Sigmoid colon (tissue), 7 donors: ENCODE data around the gene NHERF2. TPM values are rescaled to one million over a fixed set of nuclear protein-coding genes. Genes with fewer than 3 reads are reported as not detected.
A peak's percentile ranks its signal among the peaks of the same experiment; 100 is the strongest.

Experiments
- DNase-seq: peaks from one replicate; pipeline ENCODE4 v3.0.0-alpha.2; 2019
- H3K27ac ChIP-seq, 4 donors: fragments of 200-600 bp; sonication (generic); one replicate each; pipeline ENCODE4 v1.5.1; 2016 to 2019; ENCODE audit warnings: mild to moderate bottlenecking in 1 of 4
- H3K27me3 ChIP-seq, 3 donors: fragments of 200-600 bp; sonication (generic); one replicate each; pipeline ENCODE4 v1.5.1; 2019; ENCODE audit warnings: mild to moderate bottlenecking in 1 of 3
- H3K36me3 ChIP-seq, 4 donors: fragments of 200-600 bp; sonication (generic); one replicate each; pipeline ENCODE4 v1.5.1; 2016 to 2019
- H3K4me1 ChIP-seq, 4 donors: fragments of 200-600 bp; sonication (generic); one replicate each; pipeline ENCODE4 v1.5.1; 2017 to 2019
- H3K4me3 ChIP-seq, 4 donors: fragments of 200-600 bp; sonication (generic); one replicate each; pipeline ENCODE4 v1.5.1; 2017 to 2019; ENCODE audit warnings: mild to moderate bottlenecking in 2 of 4, moderate library complexity in 1 of 4
- H3K9me3 ChIP-seq, 4 donors: fragments of 200-600 bp in 3 of 4; sonication (generic) in 3 of 4; one replicate each; pipeline versions ENCODE4 v1.5.1 to v1.6.1; 2013 to 2019
- EP300 ChIP-seq, 4 donors: sonication (generic); formaldehyde crosslinking; IDR thresholded peaks; one replicate each; pipeline ENCODE4 v1.6.1; 2017; ENCODE audit warnings: antibody characterized with exemption in 4 of 4
- POLR2A ChIP-seq, 2 donors: fragments of 450-650 bp; IDR thresholded peaks; one replicate each; pipeline ENCODE4 v1.6.1; 2016; ENCODE audit warnings: antibody characterized with exemption in 2 of 2, mild to moderate bottlenecking in 2 of 2, moderate library complexity in 2 of 2
- POLR2AphosphoS5 ChIP-seq, 4 donors: sonication (generic); formaldehyde crosslinking; IDR thresholded peaks; one replicate each; pipeline ENCODE4 v1.6.1; 2017; ENCODE audit warnings: antibody characterized with exemption in 4 of 4
- WGBS, 2 donors: extraction: QIAGEN DNeasy Blood & Tissue Kit; methylation state at CpG; one replicate each; pipeline ENCODE4 v1.1.7; 2013; 5-methylcytosine and 5-hydroxymethylcytosine counted together
- intact Hi-C: fragments of 100-400 bp; cut with DNase I; formaldehyde crosslinking; loops from one replicate; pipeline ENCODE4 v1.15.1; 2023
- polyA plus RNA-seq, 3 donors: library from polyadenylated mRNA; stranded (reverse); fragments of 200-250 nt; gene quantifications; one replicate each; pipeline ENCODE4 v1.2.3, GENCODE V29; 2013
- total RNA-seq, 4 donors: library from RNA; depleted of rRNA; stranded (reverse); fragments of >200 nt; gene quantifications; one replicate each; pipeline ENCODE4 v1.1.0, GENCODE V29; 2016
- TF ChIP-seq, protein P1 (sequence below), 4 experiments: fragments of 450-650 bp in 3 of 4; fragments of 200-600 bp in 1 of 4; IDR thresholded peaks; one replicate each; pipeline ENCODE4 v1.5.1; 2016 to 2019; ENCODE audit warnings: antibody characterized with exemption in 4 of 4, mild to moderate bottlenecking in 3 of 4, moderate library complexity in 2 of 4
- donor health status: healthy with polysubstance abuse.
- donor health status: Bipolar disorder and iron deficiency.
- donor health status: healthy.

NHERF2 gene
- total and polyA plus RNA-seq, 7 donors, result 23.5 to 105 (median 46.7) TPM

DNA sequence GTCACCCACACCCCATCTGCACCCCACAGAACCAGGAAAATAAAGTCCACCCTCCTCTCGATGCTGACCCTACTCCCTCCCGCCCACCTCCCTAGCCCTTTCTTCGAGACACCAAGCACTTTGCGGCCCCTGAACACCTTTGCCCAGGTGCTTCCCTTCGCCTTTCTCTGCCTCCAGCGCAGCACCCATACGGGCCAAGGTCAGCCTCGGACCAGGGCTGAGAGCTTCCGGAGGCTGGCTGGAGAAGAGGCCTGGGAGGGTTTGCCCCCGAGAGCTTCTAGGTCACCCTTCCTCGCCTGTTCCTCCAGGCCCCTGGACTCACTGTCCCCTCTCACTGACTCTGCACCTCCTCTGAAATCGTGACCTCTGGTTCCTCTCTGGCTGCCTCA is 2.7 kb upstream of the NHERF2 start:
- H3K4me3 ChIP-seq, result no peak overlapping the region
- peaks cover 23 to 29% (median 28%) of the 10 kb centered on the region in 3 donors for H3K27me3 ChIP-seq
- no peak for DNase-seq
- H3K9me3 ChIP-seq, result no peaks in the 10 kb centered on the region
- peaks cover 4 to 64% (median 53%) of the 10 kb centered on the region in 4 donors for H3K4me1 ChIP-seq
- peak overlapping the region; percentile 64 to 78 (median 71) for H3K27ac ChIP-seq
- no peaks in the 10 kb centered on the region for H3K36me3 ChIP-seq
- WGBS, 2 donors, result 87 to 90% methylated on average over 12 of the region's 12 CpGs
- intact Hi-C loops, result loop anchor here (5.0 kb wide), 1 partner anchor 228 kb away; the partner anchor contains the start of gene ECI1
- TF ChIP-seq, protein P1, sequence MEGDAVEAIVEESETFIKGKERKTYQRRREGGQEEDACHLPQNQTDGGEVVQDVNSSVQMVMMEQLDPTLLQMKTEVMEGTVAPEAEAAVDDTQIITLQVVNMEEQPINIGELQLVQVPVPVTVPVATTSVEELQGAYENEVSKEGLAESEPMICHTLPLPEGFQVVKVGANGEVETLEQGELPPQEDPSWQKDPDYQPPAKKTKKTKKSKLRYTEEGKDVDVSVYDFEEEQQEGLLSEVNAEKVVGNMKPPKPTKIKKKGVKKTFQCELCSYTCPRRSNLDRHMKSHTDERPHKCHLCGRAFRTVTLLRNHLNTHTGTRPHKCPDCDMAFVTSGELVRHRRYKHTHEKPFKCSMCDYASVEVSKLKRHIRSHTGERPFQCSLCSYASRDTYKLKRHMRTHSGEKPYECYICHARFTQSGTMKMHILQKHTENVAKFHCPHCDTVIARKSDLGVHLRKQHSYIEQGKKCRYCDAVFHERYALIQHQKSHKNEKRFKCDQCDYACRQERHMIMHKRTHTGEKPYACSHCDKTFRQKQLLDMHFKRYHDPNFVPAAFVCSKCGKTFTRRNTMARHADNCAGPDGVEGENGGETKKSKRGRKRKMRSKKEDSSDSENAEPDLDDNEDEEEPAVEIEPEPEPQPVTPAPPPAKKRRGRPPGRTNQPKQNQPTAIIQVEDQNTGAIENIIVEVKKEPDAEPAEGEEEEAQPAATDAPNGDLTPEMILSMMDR (IDR thresholded peaks at IDR 0.05), result no peak
- TF ChIP-seq EP300 (IDR thresholded peaks at IDR 0.05) (no peak), POLR2AphosphoS5 (IDR thresholded peaks at IDR 0.05) (no peak), POLR2A (IDR thresholded peaks at IDR 0.05) (no peak)

DNA sequence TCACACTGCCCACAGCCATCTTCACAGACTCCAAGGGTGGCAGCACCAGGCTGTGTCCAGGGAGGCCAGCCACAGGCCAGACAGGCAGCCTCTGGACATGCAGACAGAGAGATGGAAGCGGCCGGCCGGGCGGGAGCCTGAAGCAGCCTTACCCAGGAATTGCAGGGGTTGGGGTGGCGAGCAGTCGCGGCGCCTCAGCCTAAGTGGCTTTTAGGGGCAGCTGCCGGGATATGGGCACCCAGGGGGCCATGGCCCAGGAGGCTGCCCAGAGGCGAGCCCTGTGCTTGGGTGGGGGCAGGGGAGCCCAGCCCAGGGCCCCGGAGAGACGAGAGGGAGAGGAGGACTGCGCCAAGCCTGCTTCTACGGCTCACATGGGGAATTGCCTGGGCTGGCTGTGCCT is 1.5 kb upstream of the NHERF2 start:
- DNase-seq, result no peak
- H3K4me1 ChIP-seq, result peaks cover 4 to 55% (median 45%) of the 10 kb centered on the region in 4 donors
- intact Hi-C loops, result no loop called here
- no peak for TF ChIP-seq POLR2AphosphoS5 (IDR thresholded peaks at IDR 0.05)
- TF ChIP-seq EP300 (IDR thresholded peaks at IDR 0.05), result no peak
- TF ChIP-seq, protein P1 (IDR thresholded peaks at IDR 0.05), result no peak
- WGBS, 2 donors, result 92 to 94% methylated on average over 14 of the region's 14 CpGs
- no peak overlapping the region for H3K27ac ChIP-seq
- no peaks in the 10 kb centered on the region for H3K9me3 ChIP-seq
- H3K36me3 ChIP-seq, result peaks cover 0 to 7% (median 0%) of the 10 kb centered on the region in 4 donors
- no peak overlapping the region for H3K4me3 ChIP-seq
- peaks cover 10 to 17% (median 16%) of the 10 kb centered on the region in 3 donors for H3K27me3 ChIP-seq

DNA sequence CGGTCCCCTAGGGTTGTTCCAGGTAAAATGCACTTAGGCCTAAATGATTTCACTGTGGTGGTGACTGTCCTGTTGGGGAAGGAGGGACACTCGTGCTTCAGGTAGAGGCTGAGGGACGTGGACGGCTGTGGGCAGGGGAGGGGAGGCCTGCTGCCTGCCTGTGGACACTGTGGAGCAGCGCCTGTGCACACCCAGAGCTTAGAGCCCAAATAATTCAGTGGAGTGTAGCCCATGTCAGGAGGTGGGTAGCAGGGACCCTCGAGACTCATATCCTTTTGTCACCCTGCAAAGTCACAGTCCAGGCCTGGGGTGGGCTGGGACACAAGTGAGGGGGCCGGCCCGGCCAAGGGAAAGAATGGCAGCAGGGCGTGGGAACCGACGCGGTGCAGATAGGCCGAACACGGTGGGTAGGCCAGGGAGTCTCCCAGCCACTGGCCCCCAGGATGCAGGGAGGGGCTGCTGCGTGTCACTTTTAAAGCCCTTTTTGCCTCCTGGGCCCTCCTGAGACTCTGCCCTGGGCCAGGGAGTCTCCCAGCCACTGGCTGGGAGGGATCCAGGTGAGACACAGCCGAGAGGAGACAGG is 733 bp upstream of the NHERF2 start:
- DNase-seq, result no peak
- Histone ChIP-seq H3K36me3 (peaks cover 0 to 8% (median 0%) of the 10 kb centered on the region in 4 donors), H3K9me3 (no peaks in the 10 kb centered on the region), H3K27ac (peak overlapping the region; percentile 72 to 73 (median 72)), H3K4me3 (peak overlapping the region; percentile 19 to 75 (median 68)), H3K27me3 (peaks cover 4 to 9% (median 9%) of the 10 kb centered on the region in 3 donors), H3K4me1 (peaks cover 4 to 49% (median 39%) of the 10 kb centered on the region in 4 donors)
- no peak for TF ChIP-seq EP300 (IDR thresholded peaks at IDR 0.05)
- TF ChIP-seq, protein P1 (IDR thresholded peaks at IDR 0.05), result no peak
- no peak for TF ChIP-seq POLR2AphosphoS5 (IDR thresholded peaks at IDR 0.05)
- TF ChIP-seq POLR2A (IDR thresholded peaks at IDR 0.05), result no peak
- intact Hi-C loops, result loop anchor here (2.0 kb wide), 1 partner anchor 21 kb away; the partner anchor contains the start of genes NTHL1 and TSC2
- WGBS, 2 donors, result 76 to 89% methylated on average over 16 of the region's 16 CpGs

DNA sequence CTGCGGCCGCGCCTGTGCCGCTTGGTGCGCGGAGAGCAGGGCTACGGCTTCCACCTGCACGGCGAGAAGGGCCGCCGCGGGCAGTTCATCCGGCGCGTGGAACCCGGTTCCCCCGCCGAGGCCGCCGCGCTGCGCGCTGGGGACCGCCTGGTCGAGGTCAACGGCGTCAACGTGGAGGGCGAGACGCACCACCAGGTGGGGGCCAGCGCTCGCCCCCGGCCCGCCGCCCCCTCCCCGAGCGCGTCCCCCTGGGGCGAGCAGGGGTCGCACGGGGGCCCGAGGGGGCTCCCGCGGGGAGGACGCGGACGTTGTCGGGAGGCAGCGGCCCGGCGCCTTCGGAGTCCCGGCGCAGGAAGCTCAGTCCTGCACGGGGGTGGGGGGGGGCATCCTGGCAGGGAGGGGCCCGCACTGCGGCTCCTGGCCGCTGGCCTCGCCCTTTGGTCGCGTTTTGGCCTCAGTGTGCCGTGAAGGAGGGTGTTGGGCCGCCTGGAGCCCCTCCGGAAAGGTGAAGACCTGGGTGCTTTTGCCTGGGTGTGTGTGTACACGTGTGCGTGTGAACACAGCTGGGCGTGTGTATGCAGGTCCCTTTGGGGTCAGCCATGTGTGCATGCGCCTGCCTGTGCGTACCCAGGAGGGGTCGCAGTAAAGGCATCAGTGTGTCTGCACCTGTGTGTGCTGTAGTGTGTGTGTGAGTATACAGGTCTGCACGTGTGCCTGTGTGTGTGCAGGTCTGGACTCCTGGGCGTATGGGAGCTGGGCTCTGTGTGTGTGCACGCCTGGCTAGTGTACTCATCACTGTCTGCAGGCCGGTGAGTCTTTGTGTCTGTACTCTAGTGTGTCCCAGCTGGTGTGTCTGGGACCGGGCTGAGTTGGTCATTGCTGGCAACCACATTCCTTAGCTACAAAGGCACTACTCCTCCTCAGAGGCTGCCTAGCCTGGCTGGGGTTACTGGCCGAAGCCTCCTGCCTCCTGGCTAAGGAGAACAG is 615 bp downstream of the NHERF2 start:
- Histone ChIP-seq H3K27ac (peak overlapping the region; percentile 66 to 78 (median 72)), H3K9me3 (no peaks in the 10 kb centered on the region), H3K36me3 (peaks cover 0 to 8% (median 0%) of the 10 kb centered on the region in 4 donors), H3K4me1 (peaks cover 4 to 52% (median 40%) of the 10 kb centered on the region in 4 donors), H3K27me3 (no peaks in the 10 kb centered on the region), H3K4me3 (peak overlapping the region; percentile 41 to 75 (median 68))
- no peak for DNase-seq
- TF ChIP-seq, protein P1 (IDR thresholded peaks at IDR 0.05), result no peak
- no peak for TF ChIP-seq POLR2AphosphoS5 (IDR thresholded peaks at IDR 0.05)
- TF ChIP-seq POLR2A (IDR thresholded peaks at IDR 0.05), result no peak
- no peak for TF ChIP-seq EP300 (IDR thresholded peaks at IDR 0.05)
- 4 to 8% methylated on average over 76 of the region's 76 CpGs for WGBS, 2 donors
- intact Hi-C loops, result loop anchor here (2.0 kb wide), 1 partner anchor 19 kb away; the partner anchor contains the start of genes NTHL1 and TSC2
